PC-9 (cell line): ENCODE results near the gene BECN2.

Experiments
- CTCF ChIP-seq: fragments of 200-600 bp; sonication (generic); conservative IDR thresholded peaks from 2 replicates; pipeline ENCODE4 v1.6.1; 2017; ENCODE audit warnings: mixed run types, antibody characterized with exemption, mild to moderate bottlenecking, moderate library complexity
- EZH2 ChIP-seq: fragments of 200-600 bp; sonication (generic); IDR thresholded peaks from 2 replicates; pipeline ENCODE4 v1.8.0; 2017; ENCODE audit warnings: antibody characterized with exemption, low read depth

- TF ChIP-seq CTCF (no peak), EZH2 (no peak)
Measured at GRCh38 chr1:241994171-241994570, 36.6 kb downstream of the BECN2 start.
